ENCODE measurements around the gene IL17A. TPM values are rescaled to one million over a fixed set of nuclear protein-coding genes. Genes with fewer than 3 reads are reported as not detected.

Gene IL17A
- total RNA-seq, 1 donor = not detected

DNA sequence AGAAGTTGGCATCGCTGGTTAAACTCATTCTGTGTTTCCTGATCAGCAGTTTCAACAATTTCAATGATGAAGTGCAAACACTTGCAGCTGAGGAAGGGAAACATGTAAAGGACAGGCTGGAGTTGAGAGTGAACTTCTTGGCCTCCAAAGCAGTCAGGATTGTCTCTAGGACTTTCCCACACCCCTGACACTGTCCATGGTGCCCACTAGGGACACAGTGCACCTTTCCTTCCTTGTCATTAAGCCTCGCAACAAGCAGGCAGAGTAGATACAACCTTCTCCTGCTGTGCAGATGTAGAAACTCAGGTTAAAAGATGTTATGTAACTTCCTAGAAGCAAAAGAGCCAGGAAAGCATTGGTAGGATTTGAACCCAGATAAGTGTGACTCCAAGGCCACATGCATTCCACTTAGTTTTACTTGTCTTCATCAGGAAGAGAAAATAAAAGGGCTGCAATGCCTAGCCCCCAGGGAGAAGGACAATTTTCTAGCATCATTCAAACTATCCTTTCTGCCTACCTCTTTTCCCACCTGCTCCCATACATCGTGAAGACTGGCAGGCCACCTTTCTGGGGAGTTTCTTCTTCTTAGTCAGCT lies 39.2 kb upstream of the IL17A start:
- Histone ChIP-seq H2AFZ (ENCODE audit: low read length) (no peak overlapping the region), H3K27ac (ENCODE audit: low read depth, low read length) (no peak overlapping the region), H3K79me2 (ENCODE audit: insufficient read depth, low read length) (no peaks in the 10 kb centered on the region), H3K4me2 (ENCODE audit: insufficient read depth, low read length) (no peak overlapping the region), H3K36me3 (ENCODE audit: insufficient read depth, low read length) (no peaks in the 10 kb centered on the region), H3K27me3 (ENCODE audit: insufficient read depth, low read length) (no peaks in the 10 kb centered on the region), H3K4me1 (ENCODE audit: insufficient read depth, low read length) (no peaks in the 10 kb centered on the region), H3K4me3 (ENCODE audit: insufficient read depth, low read length) (no peak overlapping the region), H4K20me1 (ENCODE audit: insufficient read depth, low read length) (no peaks in the 10 kb centered on the region), H3K9me3 (ENCODE audit: low read depth, low read length) (no peaks in the 10 kb centered on the region)
- TF ChIP-seq CTCF (IDR thresholded peaks at IDR 0.05; ENCODE audit: extremely low read depth, low read depth, low read length) = no peak
- DNase-seq (ENCODE audit: insufficient read length, low spot score, missing footprints) = no peak

DNA sequence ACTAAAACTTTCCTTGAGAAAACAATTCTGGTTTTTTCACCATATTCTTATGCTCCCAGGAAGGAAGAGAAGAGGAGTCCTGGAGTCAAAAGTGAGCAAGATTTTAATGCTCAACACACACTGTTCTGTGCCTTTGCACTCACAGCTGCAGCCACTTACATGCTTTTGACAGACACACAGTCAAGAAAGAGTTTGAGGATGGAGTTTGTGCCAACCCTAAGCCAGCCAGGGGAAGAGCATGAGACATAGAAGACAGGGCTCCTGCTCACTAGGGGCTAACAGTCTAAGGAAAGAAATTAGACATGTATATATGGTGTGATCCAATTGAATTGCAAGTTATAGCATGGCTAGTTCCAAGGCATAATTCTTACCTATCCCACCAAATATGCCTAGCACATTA lies 37.1 kb upstream of the IL17A start:
- Histone ChIP-seq H3K4me1 (ENCODE audit: insufficient read depth, low read length) (no peaks in the 10 kb centered on the region), H3K9me3 (ENCODE audit: low read depth, low read length) (no peaks in the 10 kb centered on the region), H3K79me2 (ENCODE audit: insufficient read depth, low read length) (no peaks in the 10 kb centered on the region), H2AFZ (ENCODE audit: low read length) (no peak overlapping the region), H3K4me3 (ENCODE audit: insufficient read depth, low read length) (no peak overlapping the region), H3K4me2 (ENCODE audit: insufficient read depth, low read length) (no peak overlapping the region), H4K20me1 (ENCODE audit: insufficient read depth, low read length) (no peaks in the 10 kb centered on the region), H3K36me3 (ENCODE audit: insufficient read depth, low read length) (no peaks in the 10 kb centered on the region), H3K27ac (ENCODE audit: low read depth, low read length) (no peak overlapping the region), H3K27me3 (ENCODE audit: insufficient read depth, low read length) (no peaks in the 10 kb centered on the region)
- no peak for TF ChIP-seq CTCF (IDR thresholded peaks at IDR 0.05; ENCODE audit: extremely low read depth, low read depth, low read length)
- DNase-seq (ENCODE audit: insufficient read length, low spot score, missing footprints) = no peak

DNA sequence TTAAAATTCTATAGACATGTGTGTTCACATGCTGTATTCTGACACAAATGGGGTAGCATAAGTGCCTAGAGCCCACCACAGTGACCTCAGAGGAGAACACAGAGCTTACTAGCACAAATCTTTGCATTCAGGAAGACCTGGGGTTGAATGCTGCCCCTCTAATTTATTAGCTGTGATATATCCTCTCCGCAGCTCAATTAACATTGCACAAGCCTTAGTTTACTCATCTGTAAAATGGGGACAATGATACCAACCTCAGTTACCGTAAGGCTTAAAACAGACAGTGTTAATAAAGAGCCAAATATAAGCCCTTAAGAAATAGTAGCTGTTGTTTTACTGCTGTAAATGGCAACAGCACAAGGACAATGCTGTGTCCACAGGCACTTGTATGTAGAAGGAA lies 36.2 kb upstream of the IL17A start:
- DNase-seq (ENCODE audit: insufficient read length, low spot score, missing footprints) = no peak
- Histone ChIP-seq H3K4me3 (ENCODE audit: insufficient read depth, low read length) (no peak overlapping the region), H3K4me1 (ENCODE audit: insufficient read depth, low read length) (no peaks in the 10 kb centered on the region), H3K79me2 (ENCODE audit: insufficient read depth, low read length) (no peaks in the 10 kb centered on the region), H2AFZ (ENCODE audit: low read length) (no peak overlapping the region), H3K27ac (ENCODE audit: low read depth, low read length) (no peak overlapping the region), H3K9me3 (ENCODE audit: low read depth, low read length) (no peaks in the 10 kb centered on the region), H4K20me1 (ENCODE audit: insufficient read depth, low read length) (no peaks in the 10 kb centered on the region), H3K4me2 (ENCODE audit: insufficient read depth, low read length) (no peak overlapping the region), H3K27me3 (ENCODE audit: insufficient read depth, low read length) (no peaks in the 10 kb centered on the region), H3K36me3 (ENCODE audit: insufficient read depth, low read length) (no peaks in the 10 kb centered on the region)
- no peak for TF ChIP-seq CTCF (IDR thresholded peaks at IDR 0.05; ENCODE audit: extremely low read depth, low read depth, low read length)

DNA sequence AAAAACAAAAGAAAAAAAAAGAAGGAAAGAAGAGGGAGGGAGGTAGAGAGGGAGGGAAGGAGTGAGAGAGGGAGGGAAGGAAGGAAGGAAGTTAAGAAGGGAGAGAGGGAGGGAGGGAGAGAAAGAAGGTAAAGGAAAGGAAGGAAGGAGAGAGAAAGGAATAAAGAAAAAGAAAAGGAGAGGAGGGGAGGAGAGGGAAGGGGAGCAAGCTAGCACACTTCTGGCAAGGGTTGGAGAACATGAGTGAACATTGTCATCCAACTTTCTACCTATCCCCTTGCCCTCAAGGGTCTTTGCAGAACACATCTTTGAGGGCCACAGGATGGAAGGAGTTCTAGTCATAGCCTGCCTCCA lies 34.1 kb upstream of the IL17A start:
- no peak overlapping the region for H3K27ac ChIP-seq (ENCODE audit: low read depth, low read length)
- no peak for TF ChIP-seq CTCF (IDR thresholded peaks at IDR 0.05; ENCODE audit: extremely low read depth, low read depth, low read length)
- H3K79me2 ChIP-seq (ENCODE audit: insufficient read depth, low read length) = no peaks in the 10 kb centered on the region
- H3K27me3 ChIP-seq (ENCODE audit: insufficient read depth, low read length) = no peaks in the 10 kb centered on the region
- H3K4me2 ChIP-seq (ENCODE audit: insufficient read depth, low read length) = no peak overlapping the region
- no peaks in the 10 kb centered on the region for H3K4me1 ChIP-seq (ENCODE audit: insufficient read depth, low read length)
- H3K36me3 ChIP-seq (ENCODE audit: insufficient read depth, low read length) = no peaks in the 10 kb centered on the region
- no peaks in the 10 kb centered on the region for H3K9me3 ChIP-seq (ENCODE audit: low read depth, low read length)
- H3K4me3 ChIP-seq (ENCODE audit: insufficient read depth, low read length) = no peak overlapping the region
- no peak overlapping the region for H2AFZ ChIP-seq (ENCODE audit: low read length)
- H4K20me1 ChIP-seq (ENCODE audit: insufficient read depth, low read length) = no peaks in the 10 kb centered on the region
- DNase-seq (ENCODE audit: insufficient read length, low spot score, missing footprints) = no peak
